HL-60 (cell line): ENCODE data around the gene PLEKHA5.

Source experiments
- DNase-seq, 2 experiments: peaks; one replicate each; pipeline ENCODE4 v3.0.0-alpha.2; 2010 to 2020; ENCODE audit warnings: low read depth in 1 of 2, low spot score in 1 of 2
- H3K27ac ChIP-seq: fragments of 250-450 bp; sonication (Bioruptor Pico); replicated peaks from 2 replicates; pipeline ENCODE4 v1.5.1; 2020; ENCODE audit warnings: mild to moderate bottlenecking, moderate library complexity
- H3K27me3 ChIP-seq: fragments of 250-450 bp; sonication (Bioruptor Pico); 2 replicates; pipeline ENCODE4 v1.5.1; 2021; ENCODE audit warnings: mild to moderate bottlenecking, moderate library complexity; ENCODE audit not compliant: insufficient read depth, poor library complexity, severe bottlenecking
- H3K4me3 ChIP-seq: replicated peaks from 2 replicates; pipeline ENCODE4 v1.5.1; 2011; ENCODE audit warnings: mild to moderate bottlenecking, control low read depth, low read length; ENCODE audit not compliant: insufficient read depth
- CTCF ChIP-seq: IDR thresholded peaks from one replicate; pipeline ENCODE4 v1.5.1; 2011; ENCODE audit warnings: low read length, control low read depth, inconsistent platforms; ENCODE audit not compliant: insufficient read depth
- GABPA ChIP-seq: IDR thresholded peaks from 2 replicates; pipeline ENCODE4 v1.6.1; 2012; ENCODE audit warnings: low read depth
- POLR2AphosphoS5 ChIP-seq: IDR thresholded peaks from 2 replicates; pipeline ENCODE4 v1.6.1; 2012; ENCODE audit warnings: low read depth
- REST ChIP-seq: IDR thresholded peaks from 2 replicates; pipeline ENCODE4 v1.6.1; 2012; ENCODE audit warnings: low read depth; ENCODE audit not compliant: insufficient replicate concordance
- SPI1 ChIP-seq: IDR thresholded peaks from 2 replicates; pipeline ENCODE4 v1.6.1; 2012; ENCODE audit warnings: low read depth, mild to moderate bottlenecking, borderline replicate concordance

The PLEKHA5 gene

GRCh38 chr12:19179986-19180385 lies 50.5 kb downstream of the PLEKHA5 start:
- Histone ChIP-seq H3K4me3 (no peak overlapping the region), H3K27ac (no peak overlapping the region), H3K27me3 (no peaks in the 10 kb centered on the region)
- DNase-seq = no peak
- TF ChIP-seq REST (no peak), POLR2AphosphoS5 (no peak), SPI1 (no peak), CTCF (no peak), GABPA (no peak)

GRCh38 chr12:19181666-19182426 lies 52.3 kb downstream of the PLEKHA5 start:
- DNase-seq = no peak
- TF ChIP-seq GABPA = no peak
- no peak for TF ChIP-seq CTCF
- no peak for TF ChIP-seq SPI1
- TF ChIP-seq REST = no peak
- no peak for TF ChIP-seq POLR2AphosphoS5
- H3K27ac ChIP-seq = no peak overlapping the region

GRCh38 chr12:19183121-19183838 lies 53.7 kb downstream of the PLEKHA5 start:
- Histone ChIP-seq H3K27ac (no peak overlapping the region), H3K27me3 (no peaks in the 10 kb centered on the region), H3K4me3 (no peak overlapping the region)
- DNase-seq = no peak
- no peak for TF ChIP-seq POLR2AphosphoS5
- no peak for TF ChIP-seq GABPA
- TF ChIP-seq REST = no peak
- no peak for TF ChIP-seq CTCF
- no peak for TF ChIP-seq SPI1

More at GRCh38 chr12:19181666-19182426, 52.3 kb downstream of the PLEKHA5 start:
- Histone ChIP-seq H3K27me3 (no peaks in the 10 kb centered on the region), H3K4me3 (no peak overlapping the region)
